HG03457 (cell line): ENCODE data around the gene KIF14.
"Not testable (repeated sequence)": the region's sequence is repeated elsewhere in the genome, so short reads cannot be mapped to it uniquely, and the experiment has no call there.

Experiments used
- ATAC-seq: cut with Tn5 transposase; IDR thresholded peaks from one replicate; pipeline ENCODE4 v1.9.1; 2021; ENCODE audit warnings: moderate number of reproducible peaks; ENCODE audit not compliant: unreplicated experiment

KIF14 gene

DNA sequence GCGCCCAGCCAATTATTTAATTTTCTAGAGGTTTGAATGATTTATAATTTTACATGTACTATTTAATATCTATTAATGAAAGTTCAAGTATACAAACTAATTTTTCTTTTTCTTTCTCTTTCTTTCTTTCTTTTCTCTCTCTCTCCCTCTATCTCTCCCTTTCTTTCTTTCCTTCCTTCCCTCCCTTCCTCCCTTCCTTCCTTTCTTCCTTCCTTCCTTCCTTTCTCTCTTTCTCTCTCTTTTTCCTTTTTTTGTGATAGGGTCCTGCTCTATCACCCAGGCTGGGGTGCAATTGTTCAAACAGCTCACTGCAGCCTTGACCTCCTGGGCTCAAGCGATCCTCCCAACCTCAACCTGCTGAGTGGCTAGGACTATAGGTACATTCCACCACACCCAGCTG is 16.1 kb upstream of the KIF14 start:
- ATAC-seq: no peak

DNA sequence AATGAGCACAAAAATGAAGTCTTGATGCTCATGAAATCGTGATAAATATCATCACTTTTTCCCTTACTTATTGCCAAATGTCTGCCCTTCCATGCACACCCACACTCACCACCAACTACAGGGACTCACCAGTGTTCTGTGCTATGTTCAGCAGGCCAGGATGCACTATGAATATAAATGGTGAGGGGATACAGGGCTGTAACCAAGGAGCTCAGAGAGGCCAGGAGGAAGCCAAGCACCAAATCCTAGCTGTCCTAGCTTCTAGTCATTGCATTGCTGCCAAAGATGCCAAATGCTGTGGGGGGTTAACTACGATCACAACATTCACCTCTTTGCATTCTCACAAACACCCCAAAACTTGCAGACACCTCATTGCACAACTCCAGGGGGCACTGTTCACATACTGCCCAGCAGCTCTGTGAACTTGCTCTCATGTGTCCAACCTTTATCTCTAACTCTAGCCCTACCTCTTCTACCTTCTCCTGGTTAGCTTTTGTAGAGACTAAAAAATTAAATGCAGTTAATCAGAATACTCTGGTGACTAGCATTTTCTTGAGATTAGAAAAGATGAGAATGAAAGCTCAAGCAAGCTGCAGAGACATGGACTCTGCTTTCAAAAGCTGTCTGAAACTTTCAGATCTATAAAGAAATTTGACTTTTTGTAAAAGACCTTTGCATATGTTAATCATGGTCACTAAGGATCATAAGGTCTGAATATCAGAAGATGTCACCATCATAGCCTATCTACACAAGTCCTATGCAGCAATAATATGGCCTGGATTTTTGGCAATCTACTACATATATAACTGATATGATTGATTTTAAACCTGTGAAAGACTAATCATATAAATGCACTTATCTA is 13.9 kb upstream of the KIF14 start:
- no peak for ATAC-seq

DNA sequence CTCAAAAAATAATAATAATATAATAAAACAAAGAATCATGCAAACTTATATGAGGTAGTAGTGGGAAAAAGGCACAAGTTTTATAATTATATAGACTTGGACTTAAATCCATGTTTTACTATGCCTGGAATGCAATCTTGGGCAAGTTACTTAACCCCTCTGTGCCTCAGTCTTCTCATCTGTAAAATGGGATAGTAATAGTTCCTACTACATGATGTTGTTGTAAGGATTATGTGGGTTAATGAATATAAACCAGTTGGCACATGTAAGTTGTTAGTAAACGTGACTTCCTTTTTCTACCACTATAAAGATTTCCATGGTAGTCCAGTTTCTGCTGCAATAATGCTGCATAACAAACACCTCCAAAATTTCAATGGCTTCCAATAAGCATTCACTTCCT is 10.8 kb upstream of the KIF14 start:
- ATAC-seq: no peak

DNA sequence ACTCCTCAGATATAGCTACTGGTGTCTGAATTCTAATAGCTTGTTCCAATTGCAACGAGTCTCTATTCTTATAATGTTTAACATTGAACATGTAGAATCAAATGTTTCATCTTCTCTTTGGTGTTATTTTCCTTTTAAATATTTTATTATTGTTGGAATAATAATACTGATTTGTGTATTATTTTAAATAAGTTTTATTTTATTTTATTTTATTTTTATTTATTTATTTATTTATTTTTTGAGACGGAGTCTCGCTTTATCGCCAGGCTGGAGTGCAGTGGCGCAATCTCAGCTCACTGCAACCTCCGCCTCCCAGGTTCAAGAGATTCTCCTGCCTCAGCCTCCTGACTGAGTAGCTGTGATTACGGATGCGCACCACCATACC is 10.0 kb upstream of the KIF14 start:
- ATAC-seq: not testable (repeated sequence)

DNA sequence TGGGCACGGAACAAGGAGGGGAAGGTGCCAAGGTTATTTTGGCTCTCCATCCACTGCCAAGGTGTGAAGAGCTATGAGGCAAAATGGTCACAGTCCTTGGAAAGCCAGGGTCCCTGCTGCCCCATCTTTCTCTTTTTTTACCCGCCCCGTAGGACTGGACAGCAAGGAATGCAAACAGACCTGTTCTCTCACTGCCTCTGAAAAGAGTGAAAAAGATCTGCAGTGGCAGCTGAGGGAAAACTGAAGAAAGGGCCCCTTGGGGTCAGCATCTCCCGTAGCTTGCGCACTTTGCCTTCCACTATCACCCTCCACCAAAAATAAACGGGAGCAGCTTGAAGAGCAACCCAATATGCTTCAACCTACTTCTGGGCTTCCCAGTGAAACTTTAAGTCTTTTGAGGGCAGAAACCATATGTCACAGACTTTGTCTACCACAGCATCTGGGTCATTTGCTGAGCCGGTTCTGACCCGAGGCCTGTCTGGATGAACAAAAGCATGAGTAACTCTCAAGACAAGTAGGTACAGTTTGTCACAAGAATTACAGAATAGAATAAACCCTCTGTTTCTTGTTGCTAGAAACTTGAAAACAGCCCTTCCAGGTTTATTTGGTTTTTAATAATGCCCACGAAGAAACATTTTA is 9.4 kb upstream of the KIF14 start:
- ATAC-seq: no peak

DNA sequence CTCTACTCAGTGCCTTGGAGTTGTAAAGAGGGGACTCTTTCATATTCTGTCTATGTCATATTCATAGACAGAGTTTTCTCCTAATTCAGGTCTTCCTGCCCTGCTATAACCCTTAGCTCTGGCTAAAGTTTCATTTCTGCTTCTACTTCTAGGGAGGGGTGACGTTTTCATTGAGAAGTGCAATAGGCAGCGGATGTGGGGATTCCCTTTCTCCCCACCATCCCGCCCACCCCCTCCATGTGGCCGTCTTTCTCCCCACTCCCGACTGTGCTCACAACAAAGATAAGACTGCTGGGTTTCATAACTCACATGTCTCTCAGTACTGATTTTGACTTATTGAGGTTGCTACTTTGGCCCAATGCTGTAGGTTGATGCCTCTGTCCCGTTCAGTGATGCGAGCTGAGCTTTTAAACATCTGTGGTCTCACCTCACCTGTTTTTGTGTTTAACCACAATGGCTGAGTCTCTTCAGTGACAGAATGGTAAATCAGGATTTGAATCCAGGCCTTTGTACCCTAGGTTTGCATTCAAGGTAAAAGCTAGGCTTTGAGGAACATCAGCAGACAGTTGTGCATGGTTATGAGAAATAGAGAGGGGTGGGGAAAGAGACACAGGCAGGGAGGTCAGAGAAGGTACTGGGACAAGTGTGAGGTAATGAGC is 7.8 kb upstream of the KIF14 start:
- ATAC-seq: peak; percentile 73

DNA sequence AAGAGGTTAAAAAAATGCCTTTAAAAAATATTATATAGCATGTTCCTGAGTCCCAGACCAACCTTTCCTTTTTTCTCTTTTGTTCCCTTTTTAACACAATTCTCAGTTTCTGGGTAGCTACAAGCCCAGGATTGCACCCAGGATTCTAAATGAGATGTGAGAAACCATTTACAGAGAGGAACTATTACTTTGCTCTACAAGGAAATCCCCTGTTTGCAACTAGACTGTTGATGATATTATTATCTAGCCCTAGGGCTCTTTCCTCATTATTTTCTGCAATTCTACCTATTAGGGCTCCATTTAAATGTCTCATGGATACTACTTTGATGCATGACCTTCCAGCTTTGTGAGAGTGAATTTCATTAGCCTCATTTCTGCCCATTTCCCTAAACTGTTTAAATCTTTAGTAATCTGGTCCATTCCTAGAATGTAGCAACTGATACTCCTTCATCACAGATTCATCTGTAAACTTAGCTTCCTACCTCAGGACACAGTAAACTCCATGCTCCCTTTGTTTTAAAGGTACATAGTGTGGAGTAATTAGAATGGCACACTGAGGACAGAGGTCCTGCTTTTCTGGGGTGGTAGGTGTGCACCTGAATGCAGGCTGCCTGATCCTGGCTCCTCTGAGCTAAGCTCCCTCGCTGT is 7.1 kb upstream of the KIF14 start:
- ATAC-seq: no peak

DNA sequence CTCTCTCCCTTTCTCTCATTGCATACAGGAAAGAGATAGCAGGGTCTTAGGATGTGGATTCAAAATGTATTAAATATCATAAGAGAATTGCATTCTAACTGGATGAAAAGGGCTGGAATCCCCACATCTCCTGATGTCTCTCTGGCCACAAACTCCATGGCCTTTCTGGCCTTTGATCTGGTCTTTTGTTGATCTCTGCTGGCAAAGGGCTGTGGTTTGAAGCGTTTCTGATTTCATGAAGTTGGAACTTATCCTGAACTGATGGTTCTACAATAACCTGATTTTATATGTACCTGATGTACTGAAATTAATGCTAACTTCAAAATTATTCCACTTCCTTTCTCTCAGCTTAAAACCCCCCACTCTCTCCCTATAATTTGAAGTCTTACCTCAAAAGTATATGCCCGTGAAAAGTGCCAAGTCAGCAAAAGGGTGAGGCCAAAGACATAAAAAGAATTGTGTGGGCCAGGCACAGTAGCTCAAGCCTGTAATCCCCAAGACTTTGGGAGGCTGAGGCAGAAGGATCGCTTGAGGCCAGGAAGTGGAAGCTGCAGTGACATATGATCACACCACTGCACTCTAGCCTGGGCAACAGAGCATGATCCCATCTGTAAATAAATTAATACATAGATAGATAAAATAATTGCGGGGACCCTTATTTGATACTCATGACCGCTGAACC is 6.4 kb upstream of the KIF14 start:
- ATAC-seq: no peak

DNA sequence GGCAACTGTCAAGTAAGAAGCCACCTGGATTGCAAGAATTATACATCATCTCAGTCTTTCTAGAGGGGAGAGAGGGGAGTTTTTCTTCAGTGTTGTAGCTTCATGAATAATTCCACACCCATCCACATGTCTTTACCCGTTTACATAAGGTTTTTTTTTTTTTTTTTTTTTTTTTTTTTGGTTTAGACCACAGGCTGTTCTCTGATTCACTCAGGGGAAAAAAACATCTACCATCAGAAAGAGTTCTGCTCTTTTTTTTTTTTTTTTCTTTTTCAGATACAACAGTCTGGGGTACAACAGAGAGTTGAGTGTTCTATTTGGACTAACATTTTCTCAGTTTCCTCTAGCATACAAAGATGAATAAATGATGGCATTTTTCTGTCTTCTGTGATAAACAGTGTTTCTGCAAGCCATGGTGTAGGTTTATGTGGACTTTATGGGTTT is 4.9 kb upstream of the KIF14 start:
- no peak for ATAC-seq

DNA sequence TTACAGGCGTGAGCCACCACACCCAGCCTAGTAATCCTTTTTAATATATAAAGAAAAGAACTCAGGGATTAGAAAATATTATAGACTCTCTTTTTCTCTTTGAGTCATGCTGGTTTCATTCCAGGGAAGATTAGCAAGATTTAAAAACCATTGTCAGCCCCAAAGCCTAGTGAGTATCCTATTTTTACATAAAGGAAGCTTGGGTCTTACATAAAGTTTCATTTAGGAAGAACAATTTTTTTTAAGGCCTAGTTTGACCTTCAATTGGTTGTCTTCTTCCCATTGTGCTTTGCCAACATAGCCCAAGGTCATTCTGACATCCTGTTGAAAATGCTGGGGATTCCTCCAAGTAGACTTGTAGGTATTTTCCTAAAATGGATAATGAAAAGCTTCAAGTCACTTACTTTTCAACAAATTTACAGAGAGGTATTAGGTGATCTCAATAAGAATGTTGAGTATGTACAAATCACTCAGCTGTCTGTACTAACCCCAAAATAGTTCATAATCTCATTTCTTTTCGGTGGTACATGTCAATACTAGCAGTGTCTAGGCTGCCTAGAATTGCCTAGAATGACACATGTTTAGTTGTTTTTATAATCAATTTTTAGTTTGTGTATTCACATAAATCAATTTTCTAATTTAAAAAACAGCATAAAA is 4.3 kb upstream of the KIF14 start:
- no peak for ATAC-seq

DNA sequence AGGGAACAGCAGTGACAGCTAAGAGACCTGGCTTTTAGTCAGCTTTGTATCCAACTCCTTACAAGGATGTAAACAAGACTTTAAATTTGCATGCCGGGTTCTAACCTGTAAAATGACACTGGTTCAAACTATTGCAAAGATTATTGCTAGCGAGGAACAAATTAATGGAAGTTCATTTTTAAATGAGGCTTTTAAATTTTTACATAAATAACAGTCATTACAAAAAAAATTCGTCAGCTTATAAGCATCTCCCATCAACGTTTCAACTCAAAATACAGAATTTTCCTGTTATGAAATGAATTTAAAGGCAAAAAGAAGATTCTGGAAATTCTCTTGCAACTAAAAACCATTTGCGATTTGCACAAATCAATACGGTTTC is 668 bp downstream of the KIF14 start:
- no peak for ATAC-seq

DNA sequence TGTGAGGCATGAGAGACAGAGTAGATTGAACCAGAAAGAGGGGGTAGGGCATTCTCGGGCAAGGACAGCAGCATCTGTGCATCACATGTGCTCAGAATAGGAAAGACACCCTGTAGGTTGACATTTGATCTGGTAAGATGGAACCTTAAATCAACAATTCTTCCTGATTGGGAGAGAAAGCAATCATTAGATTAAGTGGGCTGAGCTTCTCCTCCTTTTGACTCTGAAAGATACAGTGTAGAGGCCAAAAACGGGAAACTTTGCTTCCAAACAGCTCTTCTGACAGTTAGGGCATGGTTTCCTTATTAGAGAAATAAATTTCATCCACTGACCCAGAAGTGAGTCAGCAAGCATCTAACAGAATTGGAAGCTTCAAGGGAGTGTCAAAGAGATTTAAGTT is 9.7 kb downstream of the KIF14 start:
- ATAC-seq: no peak

DNA sequence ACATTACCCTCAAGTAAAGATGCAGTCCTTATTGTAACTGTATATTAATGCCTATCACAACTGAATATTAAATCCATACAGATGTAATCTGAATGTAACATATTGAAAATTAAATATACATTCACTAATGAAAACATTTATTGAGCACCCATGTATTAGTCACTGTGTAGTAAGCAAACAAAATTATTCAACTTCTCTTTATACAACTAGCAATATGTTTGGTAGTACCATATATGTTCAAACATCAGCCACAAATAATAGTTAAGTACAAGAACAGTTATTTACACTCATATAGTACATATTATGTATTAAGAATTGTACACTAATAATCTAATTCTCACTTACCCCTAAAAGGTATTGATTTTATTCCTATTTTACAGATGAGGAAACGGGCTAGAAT is 17.9 kb downstream of the KIF14 start:
- no peak for ATAC-seq

DNA sequence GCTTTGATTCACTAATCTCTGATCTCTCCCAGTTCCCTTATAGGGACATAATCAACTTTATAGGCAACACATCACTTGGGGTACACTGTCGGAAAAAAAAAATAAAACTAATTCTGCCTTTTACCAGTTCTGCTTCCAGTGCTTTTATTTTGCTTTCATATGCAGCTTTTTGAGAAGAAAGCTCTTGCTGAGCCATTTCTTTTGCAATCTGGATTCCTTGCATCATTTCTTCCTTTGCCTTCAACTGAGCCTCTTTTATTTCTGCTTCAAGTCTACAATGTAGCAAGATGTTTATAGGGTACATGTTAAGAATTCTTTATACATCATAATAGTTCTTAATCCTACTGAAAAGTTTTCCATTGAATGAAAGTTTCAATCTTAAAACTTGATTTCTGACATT is 30.6 kb downstream of the KIF14 start:
- no peak for ATAC-seq

DNA sequence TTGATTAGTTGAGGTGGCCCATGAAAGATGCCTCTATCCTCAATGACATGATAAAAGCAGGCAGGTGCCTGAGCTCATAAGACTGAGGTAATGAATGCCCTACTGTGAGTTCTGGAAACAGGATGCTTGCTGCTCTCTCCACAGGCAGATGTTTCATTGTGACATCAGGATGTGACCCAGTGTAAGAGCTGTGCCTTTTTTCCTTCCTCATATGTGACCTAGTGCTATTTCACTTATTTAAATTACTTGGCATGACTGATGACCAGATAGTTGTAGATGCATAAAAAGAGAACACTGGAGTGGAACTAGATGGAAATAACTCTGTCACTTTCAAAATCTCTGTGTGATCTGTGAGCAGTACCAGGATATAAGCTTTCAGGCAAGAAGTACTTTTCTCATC is 31.9 kb downstream of the KIF14 start:
- no peak for ATAC-seq

DNA sequence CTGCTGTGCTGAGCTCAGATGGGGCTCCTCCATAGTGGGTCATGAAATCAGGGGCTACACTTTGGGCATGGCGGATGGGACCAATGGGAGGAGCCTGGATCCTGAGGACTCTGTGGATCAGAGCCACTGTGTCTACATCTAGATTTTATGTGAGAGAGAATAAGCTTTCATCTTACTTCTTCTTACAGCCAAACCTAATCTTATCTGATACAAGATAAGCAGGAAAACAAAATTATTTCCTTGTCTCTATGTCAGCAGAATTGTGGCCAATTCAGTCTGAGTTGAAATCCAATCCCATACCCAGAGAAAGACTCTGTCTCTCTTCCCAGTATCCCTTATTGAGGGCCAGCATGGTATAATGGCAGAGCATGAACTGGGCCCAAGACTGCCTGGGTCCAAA is 56.2 kb downstream of the KIF14 start:
- ATAC-seq: no peak

DNA sequence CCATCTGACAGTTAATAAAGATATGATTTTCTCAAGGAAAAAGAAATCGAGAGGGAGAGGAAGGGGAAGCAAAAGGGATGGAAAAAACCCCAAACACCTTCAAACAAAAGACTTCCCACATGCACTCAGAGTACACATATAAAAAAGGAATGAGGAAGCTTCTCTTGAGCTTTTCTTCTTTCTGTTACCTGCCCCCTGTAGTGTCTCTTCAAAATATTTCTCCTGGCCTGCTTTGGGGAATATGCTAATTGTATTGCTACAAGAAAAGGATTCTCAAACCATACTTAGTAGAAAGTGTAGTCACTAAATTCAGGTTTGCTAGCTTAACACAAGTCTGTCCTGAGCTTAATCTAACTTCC is 58.7 kb downstream of the KIF14 start:
- ATAC-seq: no peak

DNA sequence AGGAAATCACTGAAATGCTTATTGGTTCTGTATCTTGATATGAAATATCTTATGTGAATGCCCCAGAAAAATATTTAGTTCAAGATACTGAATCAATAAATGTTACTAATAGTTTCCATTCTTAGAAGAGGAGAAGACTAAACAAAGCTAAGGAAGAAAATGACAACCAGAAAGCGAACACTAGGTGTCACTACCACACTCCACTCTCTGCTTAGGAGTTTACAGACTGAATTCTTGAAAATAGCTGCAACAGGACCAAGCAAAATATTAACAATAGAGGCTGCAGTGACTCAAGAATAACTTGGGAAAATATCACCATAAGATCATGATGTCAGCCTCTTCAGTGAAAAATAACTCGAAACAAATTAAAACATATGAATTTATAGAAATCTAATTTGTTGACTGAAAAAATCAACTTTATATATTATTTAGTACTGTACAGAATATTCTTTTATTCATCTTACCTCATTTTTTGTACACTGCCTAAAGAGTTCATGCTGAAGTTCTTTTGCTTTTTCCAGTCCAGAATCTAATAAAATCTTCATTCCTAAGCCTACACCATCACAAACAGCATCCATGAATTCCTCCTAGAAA is 61.6 kb downstream of the KIF14 start:
- no peak for ATAC-seq

DNA sequence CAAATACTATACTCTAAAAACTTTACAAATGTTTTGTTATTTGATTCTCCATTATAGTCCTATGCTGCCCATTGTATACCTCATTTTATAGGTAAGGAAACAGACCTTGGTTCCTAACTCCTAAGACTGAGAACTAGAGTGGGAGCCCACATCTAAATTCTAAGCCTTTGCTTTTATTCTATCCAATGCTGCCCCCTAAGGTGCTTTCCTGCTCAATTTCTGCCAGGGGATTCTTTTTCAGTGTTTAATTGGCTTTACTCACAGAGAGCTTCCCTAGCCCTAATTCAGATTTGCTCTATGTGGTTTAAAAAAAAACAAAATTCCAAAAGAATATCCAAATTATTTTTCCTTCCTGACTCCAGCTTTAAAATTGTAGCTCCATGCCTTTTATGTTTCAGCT is 64.5 kb downstream of the KIF14 start:
- ATAC-seq: no peak

DNA sequence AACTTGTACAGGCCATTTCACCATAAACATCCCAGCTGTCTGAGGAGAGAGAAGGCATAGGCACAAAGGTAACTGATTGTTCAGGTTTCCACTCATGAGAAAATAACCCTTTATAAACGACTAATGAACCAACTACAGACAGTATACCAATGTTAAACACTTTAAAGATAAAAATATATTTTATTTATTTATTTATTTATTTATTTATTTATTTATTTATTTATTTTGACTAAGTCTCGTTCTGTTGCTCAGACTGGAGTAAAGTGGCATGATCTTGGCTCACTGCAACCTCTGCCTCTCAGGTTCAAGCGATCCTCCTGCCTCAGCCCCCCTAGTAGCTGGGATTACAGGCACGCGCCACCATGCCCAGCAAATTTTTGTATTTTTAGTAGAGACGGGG is 67.8 kb downstream of the KIF14 start:
- not testable (repeated sequence) for ATAC-seq
